Activated CD8-positive, alpha-beta T cell treated with anti-CD3 and anti-CD28 coated beads for 36 hours (primary cell): ENCODE results near the gene TSPO. TPM values are rescaled to one million over a fixed set of nuclear protein-coding genes. Genes with fewer than 3 reads are reported as not detected.

ENCODE experiments used
- ATAC-seq: fragments of 200-7000 bp; cut with Tn5 transposase; one replicate; pipeline ENCODE4 v1.10.0; 2021; ENCODE audit warnings: mild to moderate bottlenecking, moderate library complexity
- CTCF ChIA-PET: fragments of 350-600 bp; sonication (Branson Sonifier 250); formaldehyde crosslinking; loops from one replicate; lab custom pipeline; 2021; ENCODE audit warnings: antibody characterized with exemption; lab: Charles Lee
- POLR2A ChIA-PET: fragments of 350-600 bp; sonication (Branson Sonifier 250); formaldehyde crosslinking; loops from one replicate; lab custom pipeline; 2021; ENCODE audit warnings: antibody characterized with exemption; lab: Charles Lee
- DNase-seq: peaks from one replicate; pipeline ENCODE4 v3.0.0-alpha.2; 2020
- H3K27ac Mint-ChIP-seq: one replicate; pipeline ENCODE4 v1.8.0; 2021; ENCODE audit warnings: mild to moderate bottlenecking, mixed read lengths
- H3K27me3 Mint-ChIP-seq: one replicate; pipeline ENCODE4 v1.8.0; 2021; ENCODE audit warnings: mixed read lengths
- H3K36me3 Mint-ChIP-seq: one replicate; pipeline ENCODE4 v1.8.0; 2021; ENCODE audit warnings: low read depth, mixed read lengths
- H3K4me1 Mint-ChIP-seq: one replicate; pipeline ENCODE4 v1.8.0; 2021; ENCODE audit warnings: low read depth, mixed read lengths
- H3K4me3 Mint-ChIP-seq: one replicate; pipeline ENCODE4 v1.8.0; 2021; ENCODE audit warnings: mild to moderate bottlenecking, moderate library complexity, mixed read lengths
- H3K9me3 Mint-ChIP-seq: one replicate; pipeline ENCODE4 v1.8.0; 2021; ENCODE audit warnings: mixed read lengths
- CTCF ChIP-seq: fragments of 200-600 bp; IDR thresholded peaks from one replicate; pipeline ENCODE4 v1.8.0; 2022; ENCODE audit warnings: antibody characterized with exemption, mild to moderate bottlenecking
- intact Hi-C: fragments of 100-400 bp; cut with micrococcal nuclease; formaldehyde crosslinking; loops from one replicate; pipeline ENCODE4 v1.10.0; 2022
- total RNA-seq, 2 experiments: library from RNA; stranded (reverse); gene quantifications; one replicate each; pipeline ENCODE4 v1.2.3, GENCODE V29; 2021

The TSPO gene
- total RNA-seq, 2 experiments from 2014 or later = 94.8 to 103 TPM

- H3K4me3 Mint-ChIP-seq = peak overlapping the region; percentile 73
- no peak for TF ChIP-seq CTCF
Observed at GRCh38 chr22:43109921-43110443, 41.4 kb upstream of the TSPO start.

GRCh38 chr22:43110444-43110926 lies 40.9 kb upstream of the TSPO start, which contains the start of gene BIK:
Gene BIK, plus strand, starts transcription at chr22:43110750. Its CDS starts 13,273 bp downstream, at chr22:43124023.
- Mint-ChIP-seq H3K4me3 (peak within 1 kb of the TSS; percentile 73), H3K27me3 (peaks cover 3% of the 10 kb centered on the region), H3K27ac (no peak within 1 kb of the TSS), H3K9me3 (no peaks in the 10 kb centered on the region), H3K4me1 (peaks cover 5% of the 10 kb centered on the region), H3K36me3 (no peaks in the 10 kb centered on the region)
- DNase-seq (peak; percentile 44), ATAC-seq (peak; percentile 63)
- TF ChIP-seq CTCF = no peak
- CTCF ChIA-PET = interaction anchor here (1.3 to 1.4 kb wide), 2 partner anchors 11 to 12 kb away, joined by 3 read pairs; no protein-coding TSS in a partner anchor
- POLR2A ChIA-PET = interaction anchor here (1.0 to 1.3 kb wide), 2 partner anchors 9 to 24 kb away, joined by 3 read pairs; no protein-coding TSS in a partner anchor
- intact Hi-C loops = no loop called here

More at GRCh38 chr22:43109921-43110443, 41.4 kb upstream of the TSPO start:
- H3K27me3 Mint-ChIP-seq = peaks cover 3% of the 10 kb centered on the region
- CTCF ChIA-PET = interaction anchor here (1.3 to 1.4 kb wide), 2 partner anchors 10 to 12 kb away, joined by 3 read pairs; no protein-coding TSS in a partner anchor
- no peak overlapping the region for H3K27ac Mint-ChIP-seq
- no peak for DNase-seq
- no peaks in the 10 kb centered on the region for H3K36me3 Mint-ChIP-seq
- peaks cover 5% of the 10 kb centered on the region for H3K4me1 Mint-ChIP-seq
- ATAC-seq = no peak
- intact Hi-C loops = no loop called here
- POLR2A ChIA-PET = interaction anchor here (1.0 to 1.3 kb wide), 3 partner anchors 8 to 181 kb away, joined by 3 read pairs; no protein-coding TSS in a partner anchor
- H3K9me3 Mint-ChIP-seq = no peaks in the 10 kb centered on the region

GRCh38 chr22:43110927-43111623 lies 40.3 kb upstream of the TSPO start:
- H3K27ac Mint-ChIP-seq = no peak overlapping the region
- no peak for TF ChIP-seq CTCF
- H3K9me3 Mint-ChIP-seq = no peaks in the 10 kb centered on the region
- intact Hi-C loops = no loop called here
- H3K36me3 Mint-ChIP-seq = no peaks in the 10 kb centered on the region
- H3K27me3 Mint-ChIP-seq = peaks cover 3% of the 10 kb centered on the region
- DNase-seq (peak; percentile 51), ATAC-seq (peak; percentile 74)
- ChIA-PET POLR2A (interaction anchor here (1.0 to 1.3 kb wide), 2 partner anchors 10 to 25 kb away, joined by 3 read pairs; no protein-coding TSS in a partner anchor), CTCF (interaction anchor here (1.1 to 1.4 kb wide), 3 partner anchors 10 to 18 kb away, joined by 3 to 5 read pairs (median 3); no protein-coding TSS in a partner anchor)
- H3K4me3 Mint-ChIP-seq = peak overlapping the region; percentile 73
- peaks cover 5% of the 10 kb centered on the region for H3K4me1 Mint-ChIP-seq

- peaks cover 5% of the 10 kb centered on the region for H3K4me1 Mint-ChIP-seq
- ATAC-seq (no peak), DNase-seq (no peak)
- no peaks in the 10 kb centered on the region for H3K36me3 Mint-ChIP-seq
- H3K27ac Mint-ChIP-seq = no peak overlapping the region
- no peak for TF ChIP-seq CTCF
- no peak overlapping the region for H3K4me3 Mint-ChIP-seq
- intact Hi-C loops = no loop called here
- ChIA-PET POLR2A (interaction anchor here (0.6 to 0.7 kb wide), 2 partner anchors 187 to 464 kb away, joined by 3 to 5 read pairs; partner anchors contain the start of gene CYB5R3), CTCF (no interaction called here)
- no peaks in the 10 kb centered on the region for H3K9me3 Mint-ChIP-seq
- peaks cover 3% of the 10 kb centered on the region for H3K27me3 Mint-ChIP-seq
Observed at GRCh38 chr22:43113526-43114251, 37.7 kb upstream of the TSPO start.
